ENCODE measurements around the gene NDUFB5.

The NDUFB5 gene

DNA sequence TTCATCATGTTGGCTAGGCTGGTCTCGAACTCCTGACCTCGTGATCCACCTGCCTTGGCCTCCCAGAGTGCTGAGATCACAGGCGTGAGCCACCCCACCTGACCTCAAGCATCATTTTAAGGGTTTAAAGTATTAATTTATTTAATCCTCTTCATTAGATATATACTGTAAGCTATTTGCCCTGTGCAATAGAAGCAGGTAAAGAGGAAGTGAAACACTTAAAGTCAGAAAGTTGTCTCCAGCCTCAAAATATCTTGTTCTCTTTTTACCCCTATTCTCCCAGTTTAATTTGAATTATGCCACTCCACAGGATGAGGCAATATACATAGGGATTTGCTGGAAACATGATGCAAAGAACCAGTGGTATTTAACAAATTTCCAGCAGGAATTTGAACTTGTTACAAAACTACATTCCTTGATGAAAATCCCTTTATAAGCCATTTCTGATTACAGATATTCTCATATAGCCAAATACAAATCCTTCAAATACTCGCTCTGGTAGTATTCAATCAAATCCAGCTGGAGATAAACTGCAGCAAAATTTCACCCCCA, 2.0 kb downstream of the NDUFB5 start:
- TF ChIP-seq, protein P1, sequence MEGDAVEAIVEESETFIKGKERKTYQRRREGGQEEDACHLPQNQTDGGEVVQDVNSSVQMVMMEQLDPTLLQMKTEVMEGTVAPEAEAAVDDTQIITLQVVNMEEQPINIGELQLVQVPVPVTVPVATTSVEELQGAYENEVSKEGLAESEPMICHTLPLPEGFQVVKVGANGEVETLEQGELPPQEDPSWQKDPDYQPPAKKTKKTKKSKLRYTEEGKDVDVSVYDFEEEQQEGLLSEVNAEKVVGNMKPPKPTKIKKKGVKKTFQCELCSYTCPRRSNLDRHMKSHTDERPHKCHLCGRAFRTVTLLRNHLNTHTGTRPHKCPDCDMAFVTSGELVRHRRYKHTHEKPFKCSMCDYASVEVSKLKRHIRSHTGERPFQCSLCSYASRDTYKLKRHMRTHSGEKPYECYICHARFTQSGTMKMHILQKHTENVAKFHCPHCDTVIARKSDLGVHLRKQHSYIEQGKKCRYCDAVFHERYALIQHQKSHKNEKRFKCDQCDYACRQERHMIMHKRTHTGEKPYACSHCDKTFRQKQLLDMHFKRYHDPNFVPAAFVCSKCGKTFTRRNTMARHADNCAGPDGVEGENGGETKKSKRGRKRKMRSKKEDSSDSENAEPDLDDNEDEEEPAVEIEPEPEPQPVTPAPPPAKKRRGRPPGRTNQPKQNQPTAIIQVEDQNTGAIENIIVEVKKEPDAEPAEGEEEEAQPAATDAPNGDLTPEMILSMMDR (IDR thresholded peaks at IDR 0.05; ENCODE audit: borderline replicate concordance, insufficient read depth, low read depth, low read length) = no peak
- no peak overlapping the region for H3K4me3 ChIP-seq (ENCODE audit: low read depth, low read length)

DNA sequence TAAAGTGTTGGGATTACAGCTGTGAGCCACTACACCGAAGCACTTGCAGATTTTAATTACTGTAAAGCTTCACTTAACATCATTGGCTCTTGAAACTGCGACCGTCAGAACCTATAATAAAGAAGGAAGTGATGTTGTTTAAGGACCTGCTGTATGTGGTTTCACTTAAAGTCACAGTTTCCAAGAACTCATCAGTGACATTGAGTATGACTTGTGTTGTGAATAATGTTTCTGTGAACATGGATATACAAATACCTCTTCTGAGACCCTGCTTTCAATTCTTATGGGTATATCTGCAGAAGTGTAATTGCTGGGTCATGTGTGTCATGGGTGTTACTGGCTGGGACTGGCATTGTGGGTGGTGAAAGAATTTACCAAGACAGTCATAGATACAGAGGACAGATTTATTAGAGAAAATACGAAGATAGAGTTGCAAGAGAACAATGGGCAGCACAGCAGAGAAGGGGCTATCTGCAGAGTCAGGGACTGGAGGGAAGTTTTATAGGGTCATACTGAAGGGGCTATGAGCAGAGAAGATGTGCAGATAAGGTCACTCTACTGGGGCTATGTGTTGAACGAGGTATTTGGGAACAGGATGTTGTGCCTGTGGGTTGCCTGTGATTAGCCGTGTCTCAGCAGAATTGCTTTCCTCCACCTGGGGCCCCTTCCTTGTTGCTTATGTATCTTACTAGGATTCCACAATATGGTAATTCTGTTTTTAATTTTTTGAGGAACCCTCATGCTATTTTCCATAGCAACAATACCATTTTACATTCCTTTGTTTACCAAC, 4.5 kb downstream of the NDUFB5 start:
- no peak overlapping the region for H3K4me3 ChIP-seq (ENCODE audit: low read depth, low read length)
- TF ChIP-seq, protein P1 (IDR thresholded peaks at IDR 0.05; ENCODE audit: borderline replicate concordance, insufficient read depth, low read depth, low read length) = no peak

DNA sequence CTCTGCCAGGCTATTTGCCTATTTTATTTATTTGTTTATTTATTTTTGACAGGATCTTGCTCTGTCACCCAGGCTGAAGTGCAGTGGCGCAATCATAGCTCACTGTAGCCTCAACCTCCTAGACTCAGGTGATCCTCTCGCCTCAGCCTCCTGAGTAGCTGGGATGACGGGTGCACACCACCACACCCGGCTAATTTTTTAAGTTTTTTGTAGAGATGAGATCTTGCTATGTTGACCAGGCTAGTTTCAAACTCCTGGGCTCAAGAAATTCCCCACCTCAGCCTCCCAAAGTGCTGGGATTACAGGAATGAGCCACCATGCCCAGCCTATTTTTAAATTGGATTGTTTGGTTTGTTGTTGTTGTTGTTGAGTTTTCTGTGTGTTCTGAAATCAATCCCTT, 5.5 kb downstream of the NDUFB5 start:
- TF ChIP-seq, protein P1 (IDR thresholded peaks at IDR 0.05; ENCODE audit: borderline replicate concordance, insufficient read depth, low read depth, low read length) = no peak
- H3K4me3 ChIP-seq (ENCODE audit: low read depth, low read length) = no peak overlapping the region

DNA sequence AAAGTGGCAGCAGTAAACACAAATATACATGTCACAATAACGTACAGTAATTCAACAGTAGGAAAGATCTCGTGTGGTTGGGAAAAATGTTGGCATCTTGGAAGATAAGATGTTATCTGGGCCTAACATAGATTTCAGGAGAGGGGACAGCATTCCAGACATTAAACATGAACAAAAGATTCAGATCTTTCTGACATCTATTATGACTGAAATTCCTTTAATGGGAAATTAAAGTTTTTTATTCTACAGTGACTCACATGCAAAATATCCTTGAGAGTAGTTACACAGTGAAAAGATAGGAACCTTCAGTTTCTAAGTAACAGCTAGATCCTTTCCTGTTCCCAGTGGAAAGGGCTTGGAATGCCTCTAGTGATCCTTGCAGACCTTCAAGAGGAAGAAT, 9.2 kb downstream of the NDUFB5 start:
- no peak overlapping the region for H3K4me3 ChIP-seq (ENCODE audit: low read depth, low read length)
- TF ChIP-seq, protein P1 (IDR thresholded peaks at IDR 0.05; ENCODE audit: borderline replicate concordance, insufficient read depth, low read depth, low read length) = no peak

DNA sequence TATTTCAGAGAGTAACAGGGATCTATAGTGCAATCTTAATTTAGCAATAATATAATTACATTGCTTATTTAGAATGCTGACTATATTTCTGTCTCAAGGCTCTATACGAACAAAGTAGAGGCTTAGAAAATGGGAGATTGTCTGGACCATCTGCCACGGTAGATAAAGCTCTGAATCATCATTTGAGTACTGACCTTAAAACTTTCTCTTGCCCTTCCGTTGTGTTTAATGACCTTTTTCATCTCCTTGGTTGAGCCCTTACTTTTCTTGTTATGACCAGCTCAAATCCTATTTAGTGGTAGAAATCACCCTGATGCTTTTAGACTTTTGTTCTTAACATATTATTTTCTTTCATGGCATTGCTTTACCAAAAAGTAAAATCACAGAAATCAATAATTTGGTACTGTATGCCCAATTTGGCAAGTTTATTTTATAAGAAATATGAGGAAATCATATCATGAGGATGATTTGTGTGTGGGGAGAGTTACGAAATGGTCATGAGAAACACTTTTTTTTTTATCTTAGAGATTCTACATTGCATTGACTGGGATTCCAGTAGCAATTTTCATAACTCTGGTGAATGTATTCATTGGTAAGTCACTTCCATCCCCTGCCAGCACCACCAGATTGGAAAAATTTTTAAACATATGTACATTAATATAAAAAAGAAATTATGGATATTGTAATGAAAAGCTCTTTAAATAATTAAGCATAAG, 11.0 kb downstream of the NDUFB5 start:
- H3K4me3 ChIP-seq (ENCODE audit: low read depth, low read length) = no peak overlapping the region
- TF ChIP-seq, protein P1 (IDR thresholded peaks at IDR 0.05; ENCODE audit: borderline replicate concordance, insufficient read depth, low read depth, low read length) = no peak

DNA sequence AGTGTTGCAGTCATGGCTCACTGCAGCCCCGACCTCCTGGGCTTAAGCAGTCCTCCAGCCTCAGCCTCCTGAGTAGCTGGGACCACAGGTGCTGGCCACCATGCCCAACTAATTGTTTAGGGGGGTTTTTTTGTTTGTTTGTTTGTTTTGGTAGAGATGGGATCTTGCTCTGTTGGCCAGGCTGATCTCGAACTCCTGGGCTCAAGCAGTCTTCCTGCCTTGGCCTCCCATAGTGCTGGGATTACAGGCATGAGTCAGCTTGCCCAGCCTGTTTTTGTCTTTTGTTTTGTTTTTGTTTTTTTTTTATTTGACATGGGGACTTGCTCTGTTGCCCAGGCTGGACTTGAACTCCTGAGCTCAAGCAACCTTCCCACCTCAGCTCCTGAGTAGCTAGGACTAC, 17.4 kb downstream of the NDUFB5 start:
- TF ChIP-seq, protein P1 (IDR thresholded peaks at IDR 0.05; ENCODE audit: borderline replicate concordance, insufficient read depth, low read depth, low read length) = no peak
- H3K4me3 ChIP-seq (ENCODE audit: low read depth, low read length) = no peak overlapping the region

All from GM12875 (cell line).